HG02642 (cell line): ENCODE measurements around the gene LRP1.

Source experiments
- ATAC-seq: cut with Tn5 transposase; IDR thresholded peaks from one replicate; pipeline ENCODE4 v1.9.1; 2021; ENCODE audit warnings: mild to moderate bottlenecking; ENCODE audit not compliant: unreplicated experiment, poor library complexity

The LRP1 gene

GRCh38 chr12:57150400-57151000, 22.2 kb downstream of the LRP1 start:
- ATAC-seq, result no peak

- no peak for ATAC-seq
These were observed 23.7 kb downstream of the LRP1 start for GRCh38 chr12:57151741-57152630.

GRCh38 chr12:57152639-57153038, 24.4 kb downstream of the LRP1 start:
- no peak for ATAC-seq

GRCh38 chr12:57153415-57153997, 25.2 kb downstream of the LRP1 start:
- no peak for ATAC-seq

GRCh38 chr12:57154076-57154475, 25.8 kb downstream of the LRP1 start:
- no peak for ATAC-seq

- no peak for ATAC-seq
These were observed 26.6 kb downstream of the LRP1 start for GRCh38 chr12:57154804-57155434.

GRCh38 chr12:57156701-57157403, 28.6 kb downstream of the LRP1 start:
- ATAC-seq, result no peak

- ATAC-seq, result no peak
These were observed 29.4 kb downstream of the LRP1 start for GRCh38 chr12:57157588-57158173.

- no peak for ATAC-seq
These were observed 29.9 kb downstream of the LRP1 start for GRCh38 chr12:57158186-57158585.

GRCh38 chr12:57158665-57159064, 30.4 kb downstream of the LRP1 start:
- ATAC-seq, result no peak

- no peak for ATAC-seq
These were observed 31.0 kb downstream of the LRP1 start for GRCh38 chr12:57159311-57159710.

GRCh38 chr12:57160040-57160439, 31.8 kb downstream of the LRP1 start:
- ATAC-seq, result no peak

- no peak for ATAC-seq
These were observed 32.5 kb downstream of the LRP1 start for GRCh38 chr12:57160741-57161140.

- no peak for ATAC-seq
These were observed 33.2 kb downstream of the LRP1 start for GRCh38 chr12:57161491-57161890.

GRCh38 chr12:57162553-57163125, 34.4 kb downstream of the LRP1 start:
- ATAC-seq, result no peak

GRCh38 chr12:57164454-57164853, 36.2 kb downstream of the LRP1 start:
- ATAC-seq, result no peak

GRCh38 chr12:57164966-57165625, 36.8 kb downstream of the LRP1 start:
- no peak for ATAC-seq

GRCh38 chr12:57165741-57166140, 37.5 kb downstream of the LRP1 start:
- ATAC-seq, result no peak

GRCh38 chr12:57166971-57167371, 38.7 kb downstream of the LRP1 start:
- ATAC-seq, result no peak
